ENCODE results near the gene AFF4. TPM values are rescaled to one million over a fixed set of nuclear protein-coding genes. Genes with fewer than 3 reads are reported as not detected.

Gene AFF4
- total and polyA plus RNA-seq, 2 of the 4 experiments (the other 2 are of a cell fraction), result 27.3 to 57.2 TPM

- Histone ChIP-seq H3K27me3 (ENCODE audit: control insufficient read depth, insufficient read depth, low read length) (no peaks in the 10 kb centered on the region), H3K27ac (ENCODE audit: insufficient read depth, low read length) (no peak overlapping the region), H4K5ac (ENCODE audit: low read depth, low read length) (no peak overlapping the region), H3K9ac (ENCODE audit: low read depth, low read length) (no peak overlapping the region), H2BK20ac (ENCODE audit: low read depth, low read length) (no peak overlapping the region), H3K9me3 (ENCODE audit: control insufficient read depth, insufficient read depth, low read length) (no peaks in the 10 kb centered on the region), H2BK5ac (ENCODE audit: low read depth, low read length, poor library complexity, severe bottlenecking) (no peak overlapping the region), H2AFZ (replicated peaks; ENCODE audit: low read length, poor library complexity) (no peak overlapping the region), H3K9me1 (ENCODE audit: insufficient read depth, low read length) (no peaks in the 10 kb centered on the region), H2AK5ac (ENCODE audit: low read depth, low read length) (no peak overlapping the region), H3K36me3 (ENCODE audit: control insufficient read depth, insufficient read depth, low read length) (no peaks in the 10 kb centered on the region), H3K18ac (ENCODE audit: low read depth, low read length) (no peak overlapping the region), H3K4me3 (ENCODE audit: insufficient read depth, low read depth, low read length) (no peak overlapping the region), H4K91ac (ENCODE audit: insufficient read depth, low read depth, low read length) (no peak overlapping the region), H3K14ac (replicated peaks; ENCODE audit: low read depth, low read length) (no peak overlapping the region), H3K4ac (ENCODE audit: low read depth, low read length) (no peak overlapping the region), H2AK9ac (replicated peaks; ENCODE audit: low read depth, low read length, poor library complexity) (no peak overlapping the region), H3K23ac (ENCODE audit: low read depth, low read length) (no peak overlapping the region), H3K79me1 (ENCODE audit: low read depth in 1 of 2, low read length in 2 of 2) (no peaks in the 10 kb centered on the region), H4K8ac (ENCODE audit: low read depth in 2 of 2, low read length in 2 of 2) (no peak overlapping the region), H2BK120ac (ENCODE audit: low read depth, low read length) (no peak overlapping the region), H4K20me1 (ENCODE audit: insufficient read depth, low read length) (no peaks in the 10 kb centered on the region), H3K56ac (ENCODE audit: extremely low read depth, insufficient read depth, low read length) (no peak overlapping the region), H3K4me2 (ENCODE audit: low read depth, low read length) (no peak overlapping the region), H2BK15ac (ENCODE audit: low read depth, low read length) (no peak overlapping the region), H3K4me1 (ENCODE audit: control insufficient read depth, insufficient read depth, low read length) (no peaks in the 10 kb centered on the region)
- in situ Hi-C loops (cut with MboI; ENCODE audit: low sequenced_read_pairs) (no loop called here), dilution Hi-C loops (cut with HindIII; ENCODE audit: low sequenced_read_pairs, unreplicated experiment) (no loop called here), intact Hi-C loops (cut with micrococcal nuclease) (loop anchor here (5.0 kb wide), 1 partner anchor 103 kb away; no protein-coding TSS in a partner anchor)
- ATAC-seq (ENCODE audit: low read depth), result no peak
- WGBS, 2 experiments (ENCODE audit: extremely low coverage in 2 of 2, insufficient read length in 1 of 2), result no CpG with 5 or more reads among the region's 2 CpGs
- POLR2A ChIA-PET (ENCODE audit: unreplicated experiment), result no interaction called here
- peak; percentile 29 for DNase-seq
- CTCF ChIA-PET, result no interaction called here
- TF ChIP-seq RFX5 (IDR thresholded peaks at IDR 0.05; ENCODE audit: low read depth, low read length), result no peak
- no peak for TF ChIP-seq POLR2A (IDR thresholded peaks at IDR 0.05; ENCODE audit: low read depth, low read length)
- no peak for TF ChIP-seq ELK1 (IDR thresholded peaks at IDR 0.05; ENCODE audit: borderline replicate concordance, low read depth, low read length)
- no peak for TF ChIP-seq BHLHE40 (IDR thresholded peaks at IDR 0.05; ENCODE audit: low read depth, low read length)
- TF ChIP-seq RAD21 (IDR thresholded peaks at IDR 0.05; ENCODE audit: low read length), result no peak
- no peak for TF ChIP-seq NFE2L2 (IDR thresholded peaks at IDR 0.05; ENCODE audit: low read depth, low read length)
- TF ChIP-seq CEBPB (IDR thresholded peaks at IDR 0.05; ENCODE audit: low read depth, low read length), result no peak
- no peak for TF ChIP-seq CHD1 (IDR thresholded peaks at IDR 0.05; ENCODE audit: low read depth, low read length)
- TF ChIP-seq SMC3 (IDR thresholded peaks at IDR 0.05; ENCODE audit: low read depth, low read length), result no peak
- TF ChIP-seq, protein P1, sequence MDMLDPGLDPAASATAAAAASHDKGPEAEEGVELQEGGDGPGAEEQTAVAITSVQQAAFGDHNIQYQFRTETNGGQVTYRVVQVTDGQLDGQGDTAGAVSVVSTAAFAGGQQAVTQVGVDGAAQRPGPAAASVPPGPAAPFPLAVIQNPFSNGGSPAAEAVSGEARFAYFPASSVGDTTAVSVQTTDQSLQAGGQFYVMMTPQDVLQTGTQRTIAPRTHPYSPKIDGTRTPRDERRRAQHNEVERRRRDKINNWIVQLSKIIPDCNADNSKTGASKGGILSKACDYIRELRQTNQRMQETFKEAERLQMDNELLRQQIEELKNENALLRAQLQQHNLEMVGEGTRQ (IDR thresholded peaks at IDR 0.05; ENCODE audit: low read depth, low read length), result no peak
- no peak for TF ChIP-seq MAFK (IDR thresholded peaks at IDR 0.05; ENCODE audit: low read depth, low read length)
- TF ChIP-seq RCOR1 (IDR thresholded peaks at IDR 0.05; ENCODE audit: insufficient replicate concordance, low read length), result no peak
- BruUV-seq (replicated peaks), result no TSS peak
These were observed 103.5 kb downstream of the AFF4 start for GRCh38 chr5:132859889-132860437.
